ENCODE results near the gene AUTS2.

DNA sequence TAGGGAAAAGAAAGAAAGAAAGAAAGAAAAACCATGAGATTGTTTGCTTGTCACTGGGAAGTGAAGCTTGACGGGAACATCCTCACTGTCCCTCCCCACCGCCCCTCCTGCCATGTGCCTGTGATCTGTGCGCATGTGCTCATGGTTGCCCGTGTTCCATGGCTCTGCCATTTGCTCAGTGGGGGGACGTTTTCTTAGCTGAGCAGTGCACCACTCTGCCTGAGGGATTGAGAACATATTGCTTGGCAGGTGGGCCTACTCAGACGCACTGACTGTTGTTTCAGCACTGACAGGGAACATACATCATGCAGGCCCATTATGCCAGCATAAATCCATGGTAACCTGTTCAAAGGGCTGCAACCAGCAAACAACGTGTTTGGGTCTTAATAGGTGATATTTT lies 785.7 kb downstream of the AUTS2 start:
- TF ChIP-seq ZNF274 (IDR thresholded peaks at IDR 0.05; ENCODE audit: low read depth, low read length) (no peak), SUZ12 (IDR thresholded peaks at IDR 0.05; ENCODE audit: extremely low read depth, insufficient read depth, insufficient read length) (no peak), YY1 (IDR thresholded peaks at IDR 0.05; ENCODE audit: insufficient read depth, insufficient read length) (no peak)
